ENCODE data around the gene SLC7A5.
"Not testable (repeated sequence)": the region's sequence is repeated elsewhere in the genome, so short reads cannot be mapped to it uniquely, and the experiment has no call there.

Gene SLC7A5

GRCh38 chr16:87832741-87833502 lies 36.4 kb downstream of the SLC7A5 start:
- FAIRE-seq, result no peak

- FAIRE-seq, result no peak
These were observed 37.2 kb downstream of the SLC7A5 start for GRCh38 chr16:87832137-87832527.

GRCh38 chr16:87831421-87832136 lies 37.7 kb downstream of the SLC7A5 start:
- FAIRE-seq, result no peak

GRCh38 chr16:87830673-87831420 lies 38.5 kb downstream of the SLC7A5 start:
- FAIRE-seq, result no peak

- FAIRE-seq, result no peak
These were observed 39.2 kb downstream of the SLC7A5 start for GRCh38 chr16:87829988-87830672.

- FAIRE-seq, result no peak
These were observed 39.7 kb downstream of the SLC7A5 start for GRCh38 chr16:87829622-87829980.

- FAIRE-seq, result no peak
These were observed 40.2 kb downstream of the SLC7A5 start for GRCh38 chr16:87828907-87829621.

- FAIRE-seq, result no peak
These were observed 41.0 kb downstream of the SLC7A5 start for GRCh38 chr16:87828071-87828906.

GRCh38 chr16:87827588-87827915 lies 41.8 kb downstream of the SLC7A5 start:
- FAIRE-seq, result not testable (repeated sequence)

- no peak for FAIRE-seq
These were observed 42.3 kb downstream of the SLC7A5 start for GRCh38 chr16:87826798-87827587.

GRCh38 chr16:87826407-87826797 lies 42.9 kb downstream of the SLC7A5 start:
- not testable (repeated sequence) for FAIRE-seq

- FAIRE-seq, result not testable (repeated sequence)
These were observed 43.5 kb downstream of the SLC7A5 start for GRCh38 chr16:87825842-87826120.

- no peak for FAIRE-seq
These were observed 44.1 kb downstream of the SLC7A5 start for GRCh38 chr16:87824991-87825841.

GRCh38 chr16:87824016-87824990 lies 45.0 kb downstream of the SLC7A5 start:
- FAIRE-seq, result no peak

GRCh38 chr16:87823181-87823929 lies 46.0 kb downstream of the SLC7A5 start:
- no peak for FAIRE-seq

- no peak for FAIRE-seq
These were observed 47.0 kb downstream of the SLC7A5 start for GRCh38 chr16:87822108-87822970.
